CD4-positive, alpha-beta T cell treated with Interleukin-21 for 1 hour (primary cell): ENCODE results near the gene VPS37B.
A peak's percentile ranks its signal among the peaks of the same experiment; 100 is the strongest.
"Not testable (repeated sequence)": the region's sequence is repeated elsewhere in the genome, so short reads cannot be mapped to it uniquely, and the experiment has no call there.

Source experiments
- DNase-seq: peaks from one replicate; pipeline ENCODE4 v3.0.0-alpha.2; 2020

The VPS37B gene

DNA sequence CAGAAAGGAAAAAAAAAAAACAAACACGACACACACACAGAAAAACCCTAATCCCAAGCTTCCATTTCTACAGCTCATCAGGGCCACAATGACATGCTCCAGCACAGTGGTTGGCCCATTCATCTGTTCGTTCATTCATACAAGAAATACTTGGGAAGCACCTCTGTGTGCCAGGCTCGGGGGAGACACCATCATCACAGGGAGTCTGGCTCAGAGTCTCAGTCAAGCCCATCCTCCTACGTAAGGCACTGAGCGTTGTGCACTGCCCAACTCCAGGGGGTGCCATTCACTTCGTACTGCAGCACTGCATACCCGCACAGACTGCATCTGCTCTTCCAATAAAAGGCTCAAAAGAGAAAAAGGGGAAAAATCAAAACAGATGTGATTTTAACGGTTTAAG is 15.3 kb downstream of the VPS37B start:
- peak; percentile 35 for DNase-seq

DNA sequence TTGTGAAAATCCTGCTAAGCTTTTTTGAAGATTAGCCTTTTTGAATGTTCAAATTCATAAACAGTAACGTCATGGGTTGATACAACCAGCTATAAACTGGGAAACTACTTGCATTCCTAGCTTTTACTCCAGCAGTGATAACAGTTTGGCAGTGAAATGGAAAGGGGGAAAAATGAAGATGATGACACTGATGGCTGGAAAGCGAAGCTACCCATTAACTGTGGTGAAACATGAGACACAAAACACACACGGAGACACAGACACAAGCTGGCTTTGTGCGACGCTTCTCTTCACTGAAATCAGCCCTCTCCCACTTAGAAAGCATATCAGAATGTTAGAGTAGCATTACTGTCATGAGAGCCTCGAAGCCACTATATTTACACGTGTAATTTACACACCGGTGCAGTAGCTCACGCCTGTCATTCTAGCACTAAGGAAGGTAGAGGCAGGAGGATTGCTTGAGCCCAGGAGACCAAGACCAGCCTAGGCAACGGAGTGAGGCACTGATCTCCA is 15.7 kb downstream of the VPS37B start:
- DNase-seq: no peak

DNA sequence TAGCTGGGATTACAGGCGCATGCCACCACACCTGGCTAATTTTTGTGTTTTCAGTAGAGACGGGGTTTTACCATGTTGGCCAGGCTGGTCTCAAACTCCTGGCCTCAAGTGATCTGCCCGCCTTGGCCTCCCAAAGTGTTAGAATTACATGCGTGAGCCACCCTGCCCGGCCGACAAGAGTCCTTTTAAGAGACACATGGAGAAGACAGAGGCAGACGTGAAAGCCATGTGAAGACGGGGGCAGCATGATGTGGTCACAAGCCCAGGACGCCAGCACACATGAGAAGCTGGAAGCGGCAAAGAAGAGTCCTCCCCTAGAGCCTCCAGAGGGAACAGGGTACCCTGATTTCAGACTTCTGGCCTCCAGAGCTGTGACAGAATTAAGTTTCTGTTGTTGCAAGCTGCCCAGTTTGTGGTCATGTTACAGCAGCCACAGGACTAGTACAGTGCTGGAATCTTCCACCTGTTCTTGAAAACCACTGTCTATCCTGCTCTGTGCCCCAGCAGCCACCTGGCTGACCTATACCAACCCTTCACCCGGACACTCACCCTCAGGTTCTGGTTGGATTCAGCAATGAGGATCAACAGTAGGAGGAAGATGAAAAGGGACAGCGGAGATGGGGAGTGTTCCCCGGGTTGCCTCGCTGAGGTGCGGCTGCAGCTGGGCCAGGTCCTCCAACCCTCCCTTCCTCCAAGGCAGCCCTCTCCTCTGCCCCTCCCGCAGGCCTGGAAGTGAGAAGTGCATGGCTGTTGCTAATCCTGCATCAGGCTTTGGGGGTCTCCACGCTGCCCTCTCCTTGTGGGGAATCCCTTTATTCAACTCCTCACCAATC is 16.9 kb downstream of the VPS37B start:
- no peak for DNase-seq

DNA sequence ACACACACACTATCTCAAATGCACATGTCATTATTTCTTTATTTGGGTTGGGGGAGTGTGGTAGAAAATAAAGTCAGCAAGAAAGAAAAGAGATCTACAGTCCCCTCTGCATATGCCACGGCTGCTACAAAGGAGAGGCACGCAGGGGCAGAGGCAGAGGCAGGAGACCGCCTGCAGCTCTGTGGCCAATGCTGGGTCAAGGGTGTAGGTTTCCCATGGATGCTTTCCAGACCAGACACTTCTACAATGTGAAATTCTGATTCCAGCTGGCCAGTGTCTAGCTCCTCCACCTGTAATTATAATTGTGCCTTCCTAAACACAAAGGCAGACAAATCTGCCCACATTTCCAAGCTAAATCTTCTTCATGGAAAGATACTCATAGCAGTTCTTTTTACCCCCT is 19.2 kb downstream of the VPS37B start:
- no peak for DNase-seq

- not testable (repeated sequence) for DNase-seq
These were observed 19.6 kb downstream of the VPS37B start for GRCh38 chr12:122876281-122876680.

DNA sequence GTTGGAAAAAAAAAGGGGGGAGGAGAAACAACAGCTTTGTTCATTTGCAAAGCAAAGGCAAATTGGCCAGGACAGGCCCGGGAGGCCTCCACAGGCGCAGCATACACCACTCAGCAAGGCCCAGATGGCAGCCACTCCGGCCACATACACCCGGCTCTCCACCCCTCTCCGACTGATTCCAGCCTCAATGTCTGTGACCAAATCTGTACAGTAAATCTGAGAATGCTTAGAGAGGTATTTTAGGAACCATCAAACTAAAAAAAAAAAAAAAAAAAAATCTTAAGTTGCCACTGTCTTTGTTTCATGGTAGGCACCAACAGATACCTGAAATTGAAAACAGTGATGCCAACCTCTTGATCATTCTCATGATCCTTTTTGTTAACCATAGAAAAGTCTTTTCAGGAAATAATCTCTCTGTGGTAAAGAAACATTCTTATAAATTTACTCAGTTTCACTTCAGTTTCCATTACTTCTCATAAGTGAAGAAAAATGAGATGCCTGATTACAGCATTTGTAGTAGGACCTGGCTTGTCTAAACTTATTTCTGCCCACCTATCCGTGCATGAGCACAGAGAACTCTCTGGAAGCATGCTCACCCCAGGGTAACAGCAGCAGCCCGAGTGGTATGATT is 20.2 kb downstream of the VPS37B start:
- no peak for DNase-seq

DNA sequence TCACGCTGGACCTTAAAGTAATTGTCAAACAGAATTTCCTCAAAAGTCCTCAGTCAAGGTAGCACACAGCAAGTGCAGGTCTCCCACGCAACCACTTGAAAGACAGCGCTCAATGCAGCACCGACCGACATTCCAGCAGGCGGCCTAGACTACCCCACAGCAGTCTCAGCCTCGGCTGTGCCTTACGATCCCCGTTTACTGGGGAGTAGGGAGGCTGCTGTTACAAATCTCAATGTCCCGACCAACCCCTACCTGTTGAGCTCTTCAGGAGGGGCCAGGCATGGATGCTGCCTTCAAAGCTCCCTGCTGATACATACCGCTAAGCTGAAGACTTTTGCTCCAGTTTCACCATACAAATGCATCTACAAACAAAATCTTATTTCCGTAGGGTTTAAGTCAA is 21.8 kb downstream of the VPS37B start:
- DNase-seq: peak; percentile 47

GRCh38 chr12:122873540-122873939 is 22.4 kb downstream of the VPS37B start:
- no peak for DNase-seq

DNA sequence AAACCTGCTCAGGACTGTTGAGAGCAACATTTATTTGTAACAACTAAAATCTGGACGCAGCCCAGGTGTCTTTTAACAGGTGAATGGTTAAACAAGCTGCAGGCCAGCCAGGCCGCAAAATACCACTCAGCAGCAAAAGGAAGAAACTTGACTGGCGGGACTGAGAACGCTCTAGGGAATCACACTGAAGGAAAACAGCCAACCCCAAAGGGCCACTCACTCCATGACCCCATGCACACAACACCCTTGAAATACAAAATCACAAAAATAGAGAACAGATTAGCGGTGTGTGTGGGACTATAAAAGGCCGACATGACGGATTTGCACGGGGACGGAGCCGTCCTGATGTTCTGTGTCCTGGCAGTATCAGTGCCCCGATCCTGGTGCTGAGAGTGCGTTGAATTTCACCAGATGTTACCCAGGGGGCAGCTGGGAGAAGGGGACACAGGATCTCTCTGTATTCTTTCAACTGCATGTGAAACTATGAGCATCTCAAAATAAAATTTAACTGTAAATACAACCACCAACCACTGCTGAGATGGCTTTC is 23.0 kb downstream of the VPS37B start:
- no peak for DNase-seq

GRCh38 chr12:122871851-122872780 is 23.8 kb downstream of the VPS37B start:
- peak; percentile 45 for DNase-seq

DNA sequence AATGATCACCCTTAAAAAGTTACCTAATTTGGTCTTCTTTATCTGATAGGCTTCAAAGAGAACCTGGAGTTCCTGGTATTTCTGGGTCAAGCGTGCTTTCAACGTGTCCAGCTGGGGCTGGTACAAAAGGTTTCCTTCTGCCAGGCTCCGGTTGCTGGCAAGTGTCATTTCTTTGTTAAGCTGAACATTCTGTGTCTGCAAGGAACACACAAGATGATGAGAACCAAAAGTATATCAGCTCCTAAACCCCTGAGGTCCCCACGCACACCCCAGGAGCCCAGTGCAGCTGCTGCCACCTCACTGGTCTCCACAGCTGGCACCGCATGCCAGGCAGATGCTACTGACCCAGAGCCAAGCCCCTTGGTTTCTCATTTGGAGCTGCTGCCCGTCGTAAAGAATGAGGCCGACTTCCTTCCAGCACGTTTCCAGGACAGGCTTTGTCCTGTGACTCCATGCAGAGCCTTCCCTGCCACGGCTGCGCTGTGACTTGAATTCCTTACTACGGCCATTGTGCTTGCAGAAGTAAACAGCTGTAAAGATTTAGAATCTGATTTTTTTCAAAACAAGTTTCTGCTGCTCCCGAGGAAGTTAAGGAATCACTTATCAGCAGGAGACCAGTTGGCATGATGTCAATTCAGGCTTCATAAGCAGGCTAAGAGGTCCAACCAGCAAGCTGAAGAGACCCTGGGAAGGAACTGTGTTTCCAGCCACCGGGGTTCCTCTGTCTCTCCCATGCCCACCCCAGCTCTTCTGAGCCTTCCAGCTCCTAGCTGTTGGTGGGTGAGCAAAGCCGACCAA is 24.9 kb downstream of the VPS37B start:
- DNase-seq: no peak

GRCh38 chr12:122870163-122870842 is 25.6 kb downstream of the VPS37B start:
- no peak for DNase-seq

DNA sequence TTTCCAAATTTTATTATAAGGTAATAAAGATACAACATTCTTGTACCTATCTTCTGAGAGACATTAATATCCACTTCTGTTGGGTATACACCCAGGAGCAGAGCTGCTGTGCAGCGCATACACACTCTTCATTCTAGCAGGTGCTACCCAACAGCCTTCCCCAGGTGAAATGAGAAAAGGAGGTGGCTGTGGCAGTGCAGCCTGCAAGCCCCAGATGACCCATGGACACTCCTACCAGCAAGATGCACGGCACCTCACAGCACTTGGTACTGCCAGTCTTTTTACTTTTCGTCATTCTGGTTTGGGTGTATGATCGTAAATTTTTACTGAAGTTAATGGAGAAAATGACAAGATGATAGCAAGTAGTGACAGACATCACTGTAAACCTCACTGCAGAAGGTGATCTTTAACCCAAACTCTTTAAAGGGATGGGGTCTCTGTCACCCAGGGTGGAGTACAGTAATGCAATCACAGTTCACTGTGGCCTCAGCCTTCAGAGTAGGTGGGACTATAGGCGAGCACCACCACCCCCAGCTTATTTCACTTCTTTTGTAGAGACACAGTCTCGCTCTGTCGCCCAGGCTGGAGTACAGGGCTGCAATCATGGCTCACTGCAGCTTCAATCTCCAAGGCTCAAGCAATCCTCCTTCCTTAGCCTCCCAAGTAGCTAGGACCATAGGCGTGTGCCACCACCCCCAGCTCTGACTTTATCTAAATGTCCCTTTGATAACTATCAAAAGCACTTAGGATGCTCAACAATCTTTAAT is 26.5 kb downstream of the VPS37B start:
- DNase-seq: no peak

- no peak for DNase-seq
These were observed 27.3 kb downstream of the VPS37B start for GRCh38 chr12:122868471-122869177.

DNA sequence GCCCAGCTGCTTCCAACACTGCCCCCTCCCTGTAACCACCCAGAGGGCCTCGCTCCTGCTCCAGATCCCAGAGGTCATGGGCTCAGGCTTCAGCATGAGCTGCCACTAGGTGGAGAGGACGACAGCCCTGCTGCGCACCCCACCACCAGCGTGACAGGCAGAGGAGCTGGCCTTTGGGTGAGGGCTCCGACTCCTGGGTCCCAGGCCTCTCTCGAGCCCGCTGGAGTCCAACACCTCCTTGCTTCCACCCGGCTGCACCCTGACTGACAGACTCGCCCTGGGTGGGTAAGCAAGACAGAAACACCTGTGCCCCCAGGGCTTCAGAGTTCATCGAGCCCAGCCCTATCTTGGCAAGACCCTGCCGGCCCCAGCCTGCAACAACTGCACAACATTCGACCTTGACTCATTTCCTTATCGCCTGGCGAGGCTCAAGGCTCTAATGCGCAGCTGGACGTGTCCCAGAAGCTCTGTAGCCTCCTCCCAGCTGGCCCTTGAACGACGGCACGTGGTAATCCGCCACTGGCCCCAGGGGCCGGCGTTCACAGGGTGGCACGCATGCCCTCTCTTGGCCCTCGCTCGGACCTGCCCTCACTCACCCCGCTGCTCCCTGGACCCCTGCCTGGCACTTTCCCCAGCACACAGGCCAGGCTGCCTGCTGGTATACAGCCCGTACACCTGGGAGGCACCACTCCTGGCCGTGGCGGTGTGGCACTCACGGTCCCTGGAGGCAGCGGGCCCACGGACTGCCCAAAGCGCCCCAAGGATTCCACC is 28.0 kb downstream of the VPS37B start:
- no peak for DNase-seq

DNA sequence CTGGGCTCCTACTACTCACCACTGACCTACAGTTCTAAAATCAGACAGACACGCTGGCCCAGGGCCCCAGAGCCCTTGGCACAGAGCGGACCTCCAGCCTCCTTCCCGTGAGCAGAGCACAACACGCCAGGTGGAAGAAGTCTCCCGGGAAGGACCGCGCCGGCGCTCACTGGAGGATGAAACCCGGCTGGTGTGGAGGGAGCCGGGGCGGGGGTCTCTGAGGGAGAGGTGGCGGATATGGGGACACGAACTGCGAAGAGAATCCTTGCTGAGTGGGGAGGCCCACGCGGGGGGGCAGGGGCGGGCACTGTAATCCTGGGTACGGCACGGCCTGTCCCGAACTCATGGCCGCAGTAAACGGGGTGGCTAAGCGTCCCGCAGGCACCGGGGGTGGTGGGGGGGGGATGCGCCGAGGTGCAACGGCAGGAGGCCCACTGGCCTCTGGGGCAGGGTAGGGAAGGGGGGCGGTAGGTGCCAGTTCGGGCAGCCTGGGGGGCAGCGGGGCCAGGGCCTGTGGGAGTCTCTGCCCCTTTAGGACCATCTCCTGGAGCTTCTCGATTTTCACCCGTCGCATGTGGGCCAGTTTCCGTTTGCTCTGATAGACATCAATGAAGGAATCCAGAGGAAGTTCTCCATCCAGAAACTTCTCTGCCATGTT is 28.8 kb downstream of the VPS37B start:
- no peak for DNase-seq

- DNase-seq: no peak
These were observed 29.5 kb downstream of the VPS37B start for GRCh38 chr12:122866379-122866778.
